ENCODE results near the gene NTM.

GRCh38 chr11:131690362-131690761, 319.9 kb downstream of the NTM start:
- TF ChIP-seq CTCF (conservative IDR thresholded peaks at IDR 0.05) (no peak), ZFX (IDR thresholded peaks at IDR 0.05) (no peak)

All from C4-2B (cell line).